Cardiac septum (tissue), 1 donor: Measurements from ENCODE around the gene ABCA1. TPM values are rescaled to one million over a fixed set of nuclear protein-coding genes. Genes with fewer than 3 reads are reported as not detected.

Source experiments
- DNase-seq: peaks from one replicate; pipeline ENCODE4 v3.0.0-alpha.2; 2020; ENCODE audit warnings: low spot score
- intact Hi-C: fragments of 100-400 bp; cut with DNase I; formaldehyde crosslinking; loops from one replicate; pipeline ENCODE4 v1.14.0; 2022
- total RNA-seq: library from RNA; stranded (reverse); fragmentation: NEBNext Ultra II Directional; extraction: Animal tissue kit (Norgen Biotek cat#: 25700); gene quantifications from one replicate; pipeline ENCODE4 v1.2.1, GENCODE V29; 2021
- donor health status: DM: no; HTN: no; CAD: no.

The ABCA1 gene
- total RNA-seq, 1 donor from 2014 or later, result 5.4 TPM

DNA sequence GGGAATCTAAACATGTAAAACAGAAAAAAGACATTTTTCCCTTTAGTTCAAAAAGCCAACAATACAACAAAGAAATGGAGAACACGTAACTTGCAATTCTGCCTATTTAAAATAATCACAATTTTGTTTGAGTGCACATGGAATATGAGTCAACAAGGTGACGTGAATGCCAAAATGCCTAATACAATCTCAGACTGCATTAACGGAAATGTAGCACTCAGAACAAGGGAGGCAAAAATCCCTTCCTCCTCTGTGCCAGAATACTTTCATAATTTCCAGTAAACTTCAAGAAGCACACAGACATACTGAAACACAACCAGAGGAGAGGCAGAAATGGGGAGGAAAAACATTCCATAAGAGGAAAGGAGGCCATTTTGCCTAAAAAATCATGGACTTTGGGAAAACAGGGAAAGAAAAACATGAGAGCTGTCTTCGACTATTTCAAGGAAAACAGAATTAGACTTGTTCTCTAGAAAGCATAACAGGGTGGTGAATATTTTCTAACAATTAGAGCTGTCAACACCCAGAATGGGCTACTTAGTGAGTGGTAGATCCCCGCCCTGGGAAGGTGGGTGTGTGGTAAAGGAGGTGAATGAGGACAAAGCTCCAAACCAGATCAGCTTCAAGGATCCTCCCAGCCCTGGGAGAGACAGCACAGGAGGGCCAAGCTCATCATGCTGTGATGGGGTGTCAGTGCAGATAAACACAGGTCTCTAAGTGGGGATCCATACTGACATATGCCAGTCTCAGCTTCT, 48.2 kb downstream of the ABCA1 start:
- intact Hi-C loops, result loop anchor here (5.0 kb wide), 1 partner anchor 38 kb away; no protein-coding TSS in a partner anchor
- DNase-seq, result no peak

DNA sequence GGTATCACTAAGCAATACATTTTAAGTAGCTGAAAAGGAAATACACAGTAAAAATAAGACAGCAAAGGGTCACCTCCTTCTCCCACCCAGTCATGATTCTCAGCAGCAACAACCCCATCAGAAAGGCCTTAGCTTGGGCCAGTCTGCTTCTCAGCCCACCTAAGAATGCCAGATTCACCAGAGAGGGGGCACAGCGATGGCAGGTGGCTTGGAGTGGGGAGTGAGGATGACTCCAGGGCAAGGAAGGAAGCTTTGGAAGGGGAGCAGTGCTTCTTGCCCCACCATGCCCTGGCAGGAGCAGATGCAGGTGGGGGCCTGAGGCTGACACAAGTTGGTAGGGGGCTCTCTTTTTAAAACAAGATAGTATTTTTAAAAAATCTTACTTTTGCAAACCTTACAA, 51.4 kb downstream of the ABCA1 start:
- DNase-seq, result no peak
- intact Hi-C loops, result loop anchor here (5.0 kb wide), 1 partner anchor 41 kb away; no protein-coding TSS in a partner anchor

DNA sequence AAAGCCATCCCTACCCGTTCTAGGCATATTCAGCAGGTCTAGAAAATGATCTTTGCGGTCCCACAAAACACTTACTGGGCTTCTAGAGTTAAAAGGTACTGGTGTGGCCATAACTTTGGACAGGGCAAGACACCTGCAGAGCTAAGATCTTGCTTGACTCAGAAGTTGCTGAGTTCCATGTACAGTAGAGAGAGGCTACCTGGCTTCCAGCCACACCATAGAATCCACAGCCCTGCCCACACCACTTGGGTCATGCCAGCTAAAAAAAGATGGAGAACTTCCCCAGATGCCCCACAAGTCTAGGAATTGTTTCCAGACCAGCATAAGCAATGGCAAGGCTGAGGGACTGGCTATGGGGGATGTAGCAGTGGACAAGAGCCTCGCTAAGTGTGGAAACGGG, 52.1 kb downstream of the ABCA1 start:
- DNase-seq, result no peak
- intact Hi-C loops, result loop anchor here (5.0 kb wide), 1 partner anchor 41 kb away; no protein-coding TSS in a partner anchor

DNA sequence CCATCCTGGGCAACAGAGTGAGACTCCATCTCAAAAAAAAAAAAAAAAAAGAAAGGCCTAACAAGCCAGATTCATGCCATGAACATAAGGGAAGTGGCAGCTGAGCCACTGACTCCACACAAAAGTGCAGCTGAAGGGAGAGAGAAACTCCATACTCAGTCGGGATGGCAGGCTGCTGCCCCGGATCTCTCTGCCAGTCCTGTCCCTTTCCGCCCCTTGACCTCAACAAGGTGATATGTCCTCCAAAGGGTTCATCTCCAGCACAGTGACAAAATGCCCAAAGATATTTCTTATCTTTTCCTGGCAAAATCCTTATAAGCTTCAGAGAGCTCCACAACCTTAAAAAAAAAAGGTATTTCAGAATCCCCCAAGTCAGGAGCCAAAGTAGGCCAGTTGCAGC, 52.6 kb downstream of the ABCA1 start:
- no peak for DNase-seq
- intact Hi-C loops, result loop anchor here (5.0 kb wide), 1 partner anchor 42 kb away; no protein-coding TSS in a partner anchor

DNA sequence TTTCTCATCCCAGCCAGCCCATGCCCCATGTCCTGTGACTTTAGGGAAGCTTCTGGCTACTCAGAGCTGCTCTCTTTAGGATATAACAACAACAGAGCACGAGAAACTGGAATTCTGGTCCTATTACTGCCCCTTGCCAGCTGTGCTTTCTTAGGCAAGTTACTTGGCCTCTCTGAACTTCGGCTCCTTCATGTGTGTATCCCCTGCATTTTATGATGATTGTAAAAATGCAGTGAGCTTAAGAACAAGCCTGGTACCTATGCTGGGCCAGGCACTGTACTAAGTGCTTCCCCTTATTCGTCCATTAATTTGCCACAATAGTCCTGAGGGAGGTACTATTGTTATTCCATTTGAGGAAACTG, 54.5 kb downstream of the ABCA1 start:
- DNase-seq, result no peak
- intact Hi-C loops, result loop anchor here (5.0 kb wide), 1 partner anchor 34 kb away; no protein-coding TSS in a partner anchor

DNA sequence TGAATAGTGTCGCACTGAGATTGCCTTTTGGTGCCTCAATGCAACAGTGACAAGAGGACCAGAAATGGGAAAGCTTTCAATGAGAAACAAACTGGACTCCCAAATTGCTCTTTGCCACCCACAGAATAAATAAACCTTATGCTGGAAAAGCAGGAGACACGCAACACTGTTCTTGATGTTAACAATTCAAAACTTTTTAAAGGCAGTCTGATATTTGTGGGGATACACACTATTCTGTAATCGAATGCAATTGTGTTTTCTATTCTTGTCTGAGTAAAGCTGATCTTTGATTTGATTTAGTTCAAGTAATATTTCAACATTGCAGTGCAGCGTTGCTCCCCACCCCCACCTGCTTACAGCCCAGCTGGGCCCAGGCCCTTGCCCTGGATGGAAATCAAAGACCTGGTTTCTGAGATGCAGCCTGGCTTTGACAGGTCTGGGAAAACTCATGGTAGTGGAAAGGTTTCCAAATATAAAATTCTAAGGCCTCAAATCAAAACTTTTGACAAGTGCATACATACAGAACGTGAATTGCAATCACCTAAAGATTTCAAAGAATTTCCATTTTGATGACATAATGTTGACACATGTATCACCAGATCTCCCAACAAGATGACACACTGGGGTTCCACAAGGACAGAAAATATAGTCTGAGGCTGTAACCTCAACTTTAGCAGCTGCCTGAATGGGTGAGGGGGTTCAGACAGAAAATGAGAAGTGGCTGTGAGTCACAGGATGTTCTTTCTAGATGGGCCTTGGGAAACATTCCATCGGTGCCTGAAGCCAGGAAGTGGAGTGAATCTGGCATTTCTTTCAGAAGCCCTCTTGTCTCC, 55.1 kb downstream of the ABCA1 start:
- no peak for DNase-seq
- intact Hi-C loops, result loop anchor here (5.0 kb wide), 1 partner anchor 34 kb away; no protein-coding TSS in a partner anchor

DNA sequence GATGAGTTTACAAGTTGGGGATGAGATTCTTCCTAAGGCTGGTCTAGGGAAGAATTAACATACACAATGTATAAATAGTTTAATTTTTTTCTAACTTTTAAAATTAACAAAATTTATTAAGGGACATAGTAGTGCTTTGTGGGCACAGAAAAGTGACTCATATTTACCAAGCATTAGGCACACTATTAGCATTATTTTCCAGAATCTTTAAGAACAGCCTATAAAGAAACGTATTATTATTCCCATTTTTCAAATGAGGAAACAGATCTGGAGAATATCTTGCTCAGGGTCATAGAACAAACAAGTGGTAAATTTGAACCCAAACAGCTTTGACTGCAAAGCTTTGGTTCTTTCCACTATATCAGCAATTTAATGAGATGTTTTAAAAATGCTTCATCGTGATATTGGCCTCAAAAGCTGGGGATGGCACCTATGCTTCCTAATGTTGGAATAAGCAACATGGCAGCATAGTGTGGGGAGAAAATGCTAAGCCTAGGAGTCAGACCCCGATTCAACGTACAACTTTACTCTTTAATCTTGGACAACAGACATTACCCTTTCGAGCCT, 55.9 kb downstream of the ABCA1 start:
- no peak for DNase-seq
- intact Hi-C loops, result loop anchor here (5.0 kb wide), 1 partner anchor 35 kb away; no protein-coding TSS in a partner anchor

DNA sequence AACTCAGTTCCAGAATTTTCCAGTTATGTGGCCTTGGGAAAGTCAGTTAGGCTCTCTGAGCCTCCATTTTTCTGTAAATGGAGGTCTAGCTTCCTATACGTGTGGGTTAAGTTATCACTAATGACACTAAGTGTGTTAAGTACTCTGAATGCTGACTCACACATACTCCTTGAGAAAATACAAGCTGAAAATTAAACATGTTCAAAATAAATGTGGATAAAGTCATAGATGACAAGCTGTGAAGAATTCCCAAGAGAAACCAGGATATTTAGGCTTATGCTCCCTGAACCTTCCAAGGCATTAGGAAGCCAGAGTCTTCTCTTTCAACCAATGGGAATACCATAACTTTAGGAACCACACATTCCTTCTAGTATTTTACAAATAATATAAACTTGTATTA, 58.1 kb downstream of the ABCA1 start:
- no peak for DNase-seq
- intact Hi-C loops, result loop anchor here (5.0 to 10.0 kb wide), 3 partner anchors 37 to 195 kb away; no protein-coding TSS in a partner anchor

DNA sequence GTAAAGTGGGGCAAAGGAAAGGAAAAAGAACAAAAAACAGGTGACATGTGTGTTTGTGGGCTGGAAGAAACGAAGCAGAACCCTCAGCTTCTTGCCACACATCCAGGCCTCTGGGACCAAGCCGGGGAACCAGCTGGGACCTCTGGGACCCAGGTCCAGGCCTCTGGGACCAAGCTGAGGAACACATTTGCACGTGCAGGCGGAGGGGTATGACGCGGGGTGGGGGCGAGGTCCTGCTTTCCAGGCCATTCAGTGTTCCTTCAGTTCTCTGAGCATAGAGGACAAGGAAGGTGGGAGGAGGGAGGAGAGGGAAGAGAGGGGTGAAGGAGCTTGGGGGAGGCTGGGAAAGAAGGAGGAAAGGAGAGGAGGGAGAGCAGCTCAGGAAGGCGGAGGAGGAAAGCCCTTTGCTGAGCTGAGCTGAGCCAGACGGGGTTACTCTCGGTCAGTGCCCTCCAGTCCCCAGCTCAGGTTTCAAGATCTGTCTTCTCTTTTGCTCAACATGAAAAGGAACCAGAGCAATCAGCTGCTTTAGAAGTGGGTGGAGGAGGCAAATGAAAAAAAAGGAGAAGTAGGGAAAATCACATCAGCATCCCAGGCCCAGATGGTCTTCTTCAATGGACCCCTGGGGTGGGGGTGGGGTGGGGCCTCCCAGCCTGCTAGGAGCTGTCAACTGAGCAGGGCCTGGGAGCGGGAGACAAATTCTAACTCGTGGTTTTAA, 59.1 kb downstream of the ABCA1 start:
- no peak for DNase-seq
- intact Hi-C loops, result loop anchor here (5.0 to 10.0 kb wide), 2 partner anchors 123 to 196 kb away; no protein-coding TSS in a partner anchor

DNA sequence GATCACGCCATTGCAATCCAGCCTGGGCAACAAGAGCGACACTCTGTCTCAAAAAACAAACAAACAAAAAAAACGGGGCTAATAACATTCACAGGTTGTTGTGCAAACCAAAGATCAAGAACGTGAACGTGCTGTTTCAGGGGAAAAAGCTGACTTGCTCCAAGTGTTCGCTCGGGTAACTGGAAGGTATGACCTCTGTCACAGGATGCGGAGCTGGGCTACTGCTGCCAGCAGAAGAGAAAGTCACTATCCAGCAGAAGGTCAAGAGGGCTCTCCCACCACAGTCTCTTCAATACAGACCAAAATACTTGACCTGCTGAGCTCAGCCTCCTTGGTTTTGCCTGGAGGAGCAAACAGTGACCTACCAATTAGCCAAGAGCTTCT, 59.7 kb downstream of the ABCA1 start:
- intact Hi-C loops, result loop anchor here (5.0 to 10.0 kb wide), 2 partner anchors 124 to 197 kb away; no protein-coding TSS in a partner anchor
- DNase-seq, result no peak

DNA sequence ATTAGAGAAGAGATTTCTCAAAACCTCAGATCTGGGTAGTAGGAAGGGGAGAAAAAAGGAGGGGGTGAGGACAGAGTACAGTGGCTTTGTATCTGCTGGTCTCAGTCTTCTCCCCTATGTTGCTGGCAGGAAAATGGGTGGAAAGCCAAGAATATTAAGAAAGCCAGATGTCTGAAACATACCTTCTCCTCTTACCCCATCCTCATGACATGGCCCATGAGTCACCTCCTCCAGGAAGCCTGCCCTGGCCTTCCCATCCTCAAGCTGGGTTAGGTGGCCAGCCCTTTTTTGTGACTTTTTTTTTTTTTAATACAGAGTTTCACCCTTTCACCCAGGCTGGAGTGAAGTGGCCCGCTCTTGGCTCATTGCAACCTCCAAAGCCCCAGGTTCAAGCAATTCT, 61.8 kb downstream of the ABCA1 start:
- intact Hi-C loops, result loop anchor here (5.0 to 10.0 kb wide), 2 partner anchors 126 to 199 kb away; no protein-coding TSS in a partner anchor
- DNase-seq, result no peak

DNA sequence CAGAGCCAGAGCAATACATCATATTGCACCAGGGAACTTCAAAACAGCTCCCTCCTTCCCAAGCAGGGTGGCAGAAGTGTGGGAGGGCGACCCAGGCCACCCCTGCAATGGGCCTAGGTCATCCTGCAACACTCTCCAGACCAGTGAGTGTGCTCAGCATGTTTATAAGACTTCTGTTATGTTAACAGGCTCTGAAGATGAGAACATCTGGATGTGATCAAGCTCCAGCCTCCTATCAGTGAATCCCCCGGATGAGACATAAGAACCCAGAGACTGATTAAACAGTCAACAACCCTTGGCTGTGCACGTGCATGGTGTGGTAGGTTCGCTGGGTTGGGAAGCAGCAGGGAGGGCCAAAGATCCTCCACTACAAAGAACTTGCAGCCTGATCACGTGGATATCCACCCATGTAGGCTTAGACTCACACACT, 63.3 kb downstream of the ABCA1 start:
- intact Hi-C loops, result loop anchor here (2.0 to 10.0 kb wide), 5 partner anchors 63 to 553 kb away; partner anchors contain the start of gene ABCA1
- DNase-seq, result no peak

DNA sequence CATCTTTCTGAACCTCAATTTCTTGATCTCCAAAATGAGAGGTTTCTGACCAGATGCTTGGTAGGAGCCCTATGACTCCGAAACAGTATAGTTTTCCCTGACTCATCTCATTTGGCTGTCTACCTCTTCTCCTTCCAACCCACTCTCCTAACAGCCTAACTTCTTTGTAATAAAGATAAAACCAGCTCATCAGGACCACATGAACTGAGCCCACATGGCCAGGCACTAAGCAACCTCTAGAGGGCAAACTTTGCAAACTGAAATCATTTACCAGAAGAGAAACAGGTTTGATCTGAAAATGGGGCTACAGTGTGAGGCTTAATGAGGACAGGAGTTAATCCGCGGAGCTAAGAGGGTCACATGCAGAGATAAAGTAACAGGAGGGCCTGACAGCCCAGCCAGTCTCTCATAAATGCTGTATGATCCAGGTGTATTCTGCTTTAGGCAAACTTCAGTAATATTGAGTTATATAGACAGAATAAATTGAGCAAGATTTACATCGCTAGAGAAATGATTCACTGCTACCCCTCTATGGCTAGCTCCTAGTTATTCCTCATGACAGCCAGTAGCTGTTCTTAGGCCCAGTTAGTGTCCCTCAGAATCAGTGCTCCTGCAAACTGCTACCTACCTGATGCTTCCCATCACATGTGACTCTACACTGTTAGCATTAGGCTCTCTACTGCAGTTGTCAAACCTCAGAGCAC, 64.6 kb downstream of the ABCA1 start:
- intact Hi-C loops, result loop anchor here (5.0 to 10.0 kb wide), 3 partner anchors 64 to 554 kb away; partner anchors contain the start of gene ABCA1
- no peak for DNase-seq

DNA sequence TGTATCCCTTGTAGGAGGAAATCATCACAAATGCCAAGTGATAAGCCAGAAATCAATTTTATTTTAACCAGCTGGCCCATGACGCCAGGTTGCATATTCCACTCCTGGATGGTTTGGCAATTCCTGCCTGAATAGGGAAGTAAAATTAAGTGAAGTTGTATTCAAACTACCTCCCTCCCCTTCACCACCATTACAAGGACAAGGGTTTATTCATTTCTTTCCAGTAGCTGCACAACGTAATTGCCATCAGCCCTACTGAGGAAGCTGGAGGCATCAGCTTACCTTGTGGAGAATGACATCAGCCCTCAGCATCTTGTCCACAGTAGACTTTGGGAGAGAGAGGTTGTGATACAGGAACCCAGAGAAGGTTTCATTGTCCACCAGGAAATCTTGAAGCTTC, 66.6 kb downstream of the ABCA1 start:
- intact Hi-C loops, result loop anchor here (5.0 to 10.0 kb wide), 3 partner anchors 66 to 556 kb away; partner anchors contain the start of gene ABCA1
- DNase-seq, result no peak

DNA sequence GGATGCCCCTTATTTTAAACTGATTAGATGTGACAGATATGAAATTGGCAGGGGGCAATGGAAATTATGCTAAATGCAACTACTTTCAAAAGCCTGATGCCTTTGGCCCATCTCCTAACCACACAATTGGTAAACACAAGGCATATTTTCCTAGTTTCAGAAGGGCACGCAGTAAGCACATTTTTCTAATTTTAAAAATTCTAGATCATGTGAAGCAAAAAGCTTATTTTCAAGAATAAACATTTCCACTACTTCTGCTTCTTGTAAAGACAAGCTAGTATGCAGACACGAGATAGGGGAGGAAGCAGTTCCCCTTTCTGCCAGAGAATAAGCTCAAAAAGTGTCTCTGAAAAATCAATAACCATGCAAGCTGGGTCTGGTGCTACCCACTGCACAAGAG, 67.7 kb downstream of the ABCA1 start:
- no peak for DNase-seq
- intact Hi-C loops, result loop anchor here (5.0 to 10.0 kb wide), 3 partner anchors 67 to 557 kb away; partner anchors contain the start of gene ABCA1

DNA sequence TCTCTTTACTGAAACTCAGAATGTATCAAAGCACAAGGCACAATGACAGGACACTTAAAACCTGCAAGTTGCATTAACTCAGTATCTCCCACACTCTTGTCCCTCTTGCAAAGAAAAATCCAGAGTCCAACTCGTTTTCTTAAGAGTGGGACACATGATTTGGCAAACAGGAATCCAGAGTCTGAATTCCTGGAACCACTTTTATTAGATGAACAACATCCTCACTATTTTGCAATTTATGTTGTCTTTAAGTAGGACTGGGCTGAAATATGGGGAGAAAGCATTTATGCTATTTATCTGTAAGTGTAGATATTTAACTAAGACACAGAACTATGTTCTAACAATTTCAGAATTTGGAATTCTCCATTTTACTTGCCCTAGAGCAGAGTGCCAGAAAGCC, 69.1 kb downstream of the ABCA1 start:
- intact Hi-C loops, result no loop called here
- DNase-seq, result no peak

DNA sequence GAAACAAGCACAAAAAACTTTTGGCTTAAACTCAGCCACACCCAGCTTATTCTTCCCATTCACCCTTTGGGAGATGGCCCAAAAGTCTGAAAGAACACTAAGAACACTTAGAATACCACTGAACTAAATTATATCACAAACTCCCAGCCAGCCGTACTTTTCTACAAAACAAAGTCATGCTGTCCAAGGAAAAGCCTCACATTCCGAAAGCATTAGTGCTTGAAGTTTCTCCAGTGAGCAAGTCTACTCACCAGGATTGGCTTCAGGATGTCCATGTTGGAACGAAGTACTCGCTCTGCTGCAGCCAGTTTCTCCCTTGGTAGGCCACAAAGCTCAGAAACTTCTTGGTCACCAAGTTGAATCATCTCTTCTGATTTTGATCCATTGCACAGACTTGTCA, 69.7 kb downstream of the ABCA1 start:
- no peak for DNase-seq
- intact Hi-C loops, result no loop called here

DNA sequence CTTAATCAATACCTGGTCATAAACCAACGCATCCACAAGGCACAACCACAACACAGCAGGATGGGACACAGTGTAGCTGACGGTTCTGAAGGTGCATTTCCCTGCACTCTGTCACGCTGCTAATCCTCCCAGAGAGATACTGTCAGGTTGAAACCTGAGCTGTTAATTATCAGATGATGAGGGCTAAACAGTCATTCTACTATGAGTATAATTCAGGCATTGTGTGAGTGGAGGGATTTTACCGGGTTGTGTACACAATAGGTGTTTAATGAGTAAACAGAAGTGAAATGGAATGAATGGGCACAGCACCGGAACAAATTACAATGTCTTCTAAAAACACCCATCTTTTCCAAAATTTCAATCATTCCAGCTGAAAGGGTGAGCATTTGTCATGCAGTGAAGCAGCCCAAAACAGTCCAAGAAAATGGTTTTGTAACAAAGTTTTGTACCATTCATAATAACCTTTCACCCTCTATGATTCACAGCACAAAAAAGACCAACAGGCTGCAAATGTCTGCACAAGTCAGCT, 71.5 kb downstream of the ABCA1 start:
- intact Hi-C loops, result no loop called here
- DNase-seq, result no peak
